NCI-H1930 (cell line): Measurements from ENCODE around the gene LAMA3.

ENCODE experiments used
- DNase-seq, 2 experiments: peaks; one replicate each; lab custom pipeline; 2025; lab: John Stamatoyannopoulos, UW

LAMA3 gene

DNA sequence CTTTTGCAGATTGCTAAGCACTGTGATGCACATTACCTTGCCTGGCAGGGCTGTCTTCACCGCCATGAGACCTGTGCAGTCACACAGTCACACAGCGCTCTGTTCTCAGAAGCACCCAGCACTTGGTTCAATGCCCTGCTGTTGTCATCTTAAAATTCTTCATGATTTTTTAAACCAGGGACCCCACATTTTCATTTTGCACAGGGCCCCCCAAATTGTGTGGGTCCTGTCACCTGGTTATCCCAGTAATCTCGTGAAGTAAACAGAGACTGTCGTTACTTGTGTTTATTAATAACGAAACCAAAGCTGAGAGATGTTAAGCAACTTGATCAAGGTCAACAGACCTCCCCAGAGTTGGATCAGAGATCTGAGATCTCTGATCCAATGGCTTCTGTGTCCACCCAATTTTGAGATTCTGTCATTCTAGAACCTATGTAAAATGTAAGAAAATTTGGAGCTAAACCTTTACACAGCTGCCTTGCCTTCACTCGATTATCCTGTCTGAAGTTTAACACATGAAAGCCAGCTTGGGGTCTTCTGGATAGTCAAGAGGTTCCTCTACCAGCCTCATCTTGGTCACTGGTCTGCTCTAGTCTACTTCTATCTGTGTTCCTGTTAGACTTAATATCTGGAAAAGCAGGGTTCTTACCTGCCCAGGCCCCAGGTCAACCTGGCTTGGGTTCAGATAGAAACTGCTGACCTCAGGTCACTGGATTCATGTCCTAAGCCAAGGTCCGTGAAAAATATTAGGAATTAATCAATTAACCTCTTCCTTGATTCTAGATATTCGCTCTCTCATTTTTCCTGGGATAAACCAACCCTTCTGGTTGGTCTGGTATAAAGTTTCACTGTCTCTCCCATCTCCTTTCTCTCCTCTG lies 311.6 kb downstream of the LAMA3 start:
- DNase-seq = no peak

DNA sequence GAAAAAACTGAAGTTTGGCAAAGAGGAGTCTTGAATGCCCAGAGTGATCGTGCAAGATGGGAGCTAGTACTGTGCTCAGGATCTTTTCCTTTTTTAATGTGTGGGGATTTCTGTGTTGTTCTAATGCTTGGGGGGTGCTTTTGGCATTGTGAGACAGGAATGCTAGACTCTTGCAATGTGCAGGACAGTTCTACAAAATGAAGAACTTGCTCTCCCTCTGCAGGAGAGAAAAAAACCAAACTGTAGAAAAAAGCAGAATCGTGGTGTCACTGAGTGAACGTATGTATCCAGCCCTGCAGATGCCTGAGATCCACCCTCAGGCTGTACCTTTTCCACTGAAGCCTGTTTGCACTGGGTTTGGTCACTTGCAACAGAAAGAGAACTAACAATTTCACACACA lies 313.2 kb downstream of the LAMA3 start:
- DNase-seq = no peak

DNA sequence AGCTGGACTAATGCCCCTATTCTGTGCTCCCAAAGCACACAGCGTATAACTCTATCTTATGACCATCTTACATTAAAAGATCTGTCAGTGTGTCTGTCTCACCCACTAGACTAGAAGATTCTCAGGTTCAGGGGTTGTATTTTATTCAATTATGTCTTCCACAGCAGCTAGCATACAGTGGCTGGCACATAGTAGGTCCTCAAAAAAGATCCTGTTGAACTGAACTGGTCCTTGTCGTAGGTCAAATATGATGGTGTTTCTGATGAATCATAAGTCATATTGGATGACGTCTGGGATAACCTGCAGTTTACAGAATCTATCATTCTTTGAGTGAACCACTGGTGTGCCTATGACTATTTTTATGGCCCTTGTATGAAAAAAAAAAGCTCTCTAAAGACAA lies 314.0 kb downstream of the LAMA3 start:
- no peak for DNase-seq

DNA sequence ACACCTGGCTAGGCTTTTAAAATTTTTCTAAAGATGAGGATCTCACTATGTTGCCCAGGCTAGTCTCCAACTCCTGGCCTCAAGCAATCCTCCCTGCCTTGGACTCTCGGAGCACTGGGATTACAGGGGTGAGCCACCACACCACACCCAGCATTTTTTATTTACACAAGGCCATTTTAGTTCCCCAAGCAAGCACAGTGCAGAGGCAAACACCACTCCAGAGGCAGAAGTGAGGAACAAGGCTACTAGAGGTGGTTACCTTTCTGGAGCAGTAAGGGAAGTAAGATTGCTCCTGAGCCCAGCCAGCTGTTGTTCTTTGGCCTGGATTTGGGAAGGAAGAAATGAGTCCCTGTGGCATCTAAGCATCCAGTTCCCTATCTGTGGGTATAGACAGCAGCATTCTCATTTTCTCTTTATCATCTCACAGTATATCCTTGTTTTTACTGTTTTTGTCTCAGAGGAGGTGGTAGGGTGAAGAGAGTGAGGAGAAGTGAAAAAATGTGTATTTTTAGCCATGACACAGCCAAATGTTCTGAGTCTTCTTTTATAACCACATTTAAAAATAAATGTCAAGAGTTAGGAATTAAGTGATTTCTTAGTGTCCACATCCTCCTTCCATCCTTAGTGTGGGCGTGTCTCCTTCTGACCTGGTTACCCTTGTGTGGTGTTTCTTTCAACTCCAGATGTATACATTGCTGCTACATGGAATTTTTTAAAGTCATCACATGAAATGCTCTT lies 314.8 kb downstream of the LAMA3 start:
- DNase-seq = no peak
